CD4-positive, CD25-positive, alpha-beta regulatory T cell (primary cell): ENCODE data around the gene WNK3. TPM values are rescaled to one million over a fixed set of nuclear protein-coding genes. Genes with fewer than 3 reads are reported as not detected.
"Not testable (repeated sequence)": the region's sequence is repeated elsewhere in the genome, so short reads cannot be mapped to it uniquely, and the experiment has no call there.

Source experiments
- ATAC-seq, 2 donors: fragments of 150-1000 bp; cut with Tn5 transposase; one replicate each; pipeline ENCODE4 v1.10.0; 2021; ENCODE audit warnings: low read depth in 2 of 2, moderate number of reproducible peaks in 2 of 2, moderate library complexity in 1 of 2
- DNase-seq, 3 donors: peaks; one replicate each; pipeline versions ENCODE4 v3.0.0 to v3.0.0-alpha.2; 2012 to 2022; ENCODE audit warnings: mixed read lengths in 1 of 3
- H3K27ac ChIP-seq: one replicate; pipeline ENCODE4 v1.7.0; 2013; ENCODE audit warnings: mild to moderate bottlenecking, low read length; ENCODE audit not compliant: insufficient read depth, poor library complexity, severe bottlenecking
- H3K27me3 ChIP-seq: one replicate; pipeline ENCODE4 v1.7.0; 2013; ENCODE audit warnings: low read length; ENCODE audit not compliant: control insufficient read depth, insufficient read depth
- H3K36me3 ChIP-seq: one replicate; pipeline ENCODE4 v1.7.0; 2013; ENCODE audit warnings: mild to moderate bottlenecking, low read length, moderate library complexity; ENCODE audit not compliant: control insufficient read depth, insufficient read depth
- H3K4me1 ChIP-seq: 2 replicates; pipeline ENCODE4 v1.7.0; 2013; ENCODE audit warnings: mild to moderate bottlenecking, low read length; ENCODE audit not compliant: insufficient read depth, control insufficient read depth, poor library complexity, severe bottlenecking
- H3K4me3 ChIP-seq: one replicate; pipeline ENCODE4 v1.7.0; 2013; ENCODE audit warnings: low read depth, mild to moderate bottlenecking, low read length, moderate library complexity
- H3K9me3 ChIP-seq, 2 experiments: 1 replicate in 1 of 2; 2 replicates in 1 of 2; pipeline ENCODE4 v1.7.0; 2013; ENCODE audit warnings: low read length in 2 of 2, mild to moderate bottlenecking in 1 of 2, moderate library complexity in 1 of 2; ENCODE audit not compliant: control insufficient read depth in 2 of 2
- H3K27ac Mint-ChIP-seq, 3 donors: one replicate each; pipeline ENCODE4 v1.8.0; 2020 to 2022; ENCODE audit warnings: mild to moderate bottlenecking in 3 of 3, mixed read lengths in 3 of 3, moderate library complexity in 2 of 3
- H3K27me3 Mint-ChIP-seq: one replicate; pipeline ENCODE4 v1.8.0; 2022; ENCODE audit warnings: mild to moderate bottlenecking, mixed read lengths
- H3K36me3 Mint-ChIP-seq: one replicate; pipeline ENCODE4 v1.8.0; 2020; ENCODE audit warnings: mixed read lengths
- H3K4me1 Mint-ChIP-seq, 4 donors: one replicate each; pipeline ENCODE4 v1.8.0; 2020 to 2022; ENCODE audit warnings: mixed read lengths in 4 of 4, mild to moderate bottlenecking in 1 of 4
- H3K4me3 Mint-ChIP-seq, 4 donors: one replicate each; pipeline ENCODE4 v1.8.0; 2020 to 2022; ENCODE audit warnings: mild to moderate bottlenecking in 4 of 4, mixed read lengths in 4 of 4, moderate library complexity in 3 of 4
- H3K9me3 Mint-ChIP-seq, 7 donors: one replicate each; pipeline ENCODE4 v1.8.0; 2020 to 2022; ENCODE audit warnings: mixed read lengths in 7 of 7, mild to moderate bottlenecking in 3 of 7, moderate library complexity in 2 of 7
- polyA plus RNA-seq, 4 donors: library from polyadenylated mRNA; unstranded; fragments of 300-500 nt; fragmentation: Illumina TruSeq; gene quantifications; one replicate each; pipeline ENCODE4 v1.2.3, GENCODE V29; 2021
- total RNA-seq: library from RNA; stranded (reverse); gene quantifications from one replicate; pipeline ENCODE4 v1.2.3, GENCODE V29; 2022

WNK3 gene
- total RNA-seq (not detected), polyA plus RNA-seq (under 1 TPM in 1 of 4 donors, not detected in 3; 0.06 TPM)

DNA sequence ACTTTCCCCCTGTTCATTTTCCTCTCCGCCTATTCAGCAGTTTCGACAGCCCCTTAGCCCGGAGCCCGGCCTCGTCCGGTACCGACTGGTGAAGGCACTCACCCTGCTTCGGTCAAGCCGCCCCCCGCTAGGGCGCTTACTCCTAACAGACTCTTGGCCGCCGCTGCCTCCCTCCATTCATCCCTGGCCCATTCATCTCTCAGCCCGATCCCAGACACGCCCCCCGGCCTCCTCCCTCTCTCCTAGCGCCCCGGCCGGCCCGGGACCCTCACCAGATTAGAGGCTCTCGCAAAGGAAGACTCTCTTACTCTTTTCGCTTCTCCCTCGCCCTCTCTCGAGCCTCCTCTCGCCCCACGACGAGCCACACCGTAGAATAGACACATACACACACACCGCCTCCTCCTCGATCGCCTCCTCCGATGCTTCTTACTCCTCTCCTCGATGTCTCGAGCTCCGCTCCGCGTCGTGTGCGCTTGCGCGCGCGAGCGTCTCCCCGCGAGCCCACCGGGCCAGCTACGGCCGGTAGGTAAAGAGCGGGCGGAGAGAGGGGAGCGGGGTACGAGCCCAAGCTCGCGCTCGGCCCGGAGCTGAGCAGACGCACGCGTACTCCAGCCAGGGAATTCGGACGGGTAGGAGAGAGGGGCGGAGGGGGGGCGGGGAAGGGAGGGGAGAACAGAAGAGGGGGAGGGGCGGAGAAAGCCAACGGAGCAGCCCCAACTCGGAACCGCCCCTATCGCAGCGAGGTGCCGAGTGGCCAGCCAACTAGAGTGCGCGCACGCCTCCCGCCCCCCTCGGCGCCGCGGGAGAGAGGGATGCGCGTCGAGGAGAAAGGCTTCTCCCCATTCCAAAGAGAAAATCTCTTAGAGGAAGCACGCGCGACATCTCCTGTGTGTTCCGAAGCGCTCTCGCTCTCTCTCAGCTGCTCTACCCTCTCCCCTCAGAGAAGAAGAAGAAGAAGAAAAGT, at the start of gene WNK3:
Gene WNK3, minus strand, starts transcription at position 633 of the 964 bp plus-strand sequence.
- no peak within 1 kb of the TSS for H3K4me3 ChIP-seq

GRCh38 chrX:54407266-54407665, 49.4 kb upstream of the WNK3 start:
- Histone ChIP-seq H3K27ac (no peak overlapping the region), H3K4me1 (peaks cover 5% of the 10 kb centered on the region), H3K9me3 (no peaks in the 10 kb centered on the region), H3K27me3 (no peaks in the 10 kb centered on the region), H3K4me3 (no peak overlapping the region), H3K36me3 (no peaks in the 10 kb centered on the region)
- ATAC-seq: no peak
- no peak for DNase-seq
- peak overlapping the region in 1 of 4 donors; percentile 38 for H3K4me3 Mint-ChIP-seq
- H3K9me3 Mint-ChIP-seq: peaks cover 0 to 1% (median 0%) of the 10 kb centered on the region in 7 donors
- peaks cover 8% of the 10 kb centered on the region for H3K27me3 Mint-ChIP-seq
- no peak overlapping the region for H3K27ac Mint-ChIP-seq
- peaks cover 4 to 13% (median 6%) of the 10 kb centered on the region in 4 donors for H3K4me1 Mint-ChIP-seq
- H3K36me3 Mint-ChIP-seq: no peaks in the 10 kb centered on the region

More for the DNA sequence above, at the start of gene WNK3:
- Mint-ChIP-seq H3K36me3 (no peaks in the 10 kb centered on the region), H3K9me3 (peaks cover 0 to 5% (median 0%) of the 10 kb centered on the region in 7 donors), H3K27ac (no peak within 1 kb of the TSS), H3K4me1 (peaks cover 0 to 25% (median 13%) of the 10 kb centered on the region in 4 donors), H3K4me3 (peak within 1 kb of the TSS; percentile 25 to 91 (median 84)), H3K27me3 (peaks cover 49% of the 10 kb centered on the region)
- ATAC-seq (peak in 1 of 2 donors; percentile 31), DNase-seq (peak; percentile 2 to 23 (median 12))
- no peak within 1 kb of the TSS for H3K27ac ChIP-seq
- H3K4me1 ChIP-seq: peaks cover 8% of the 10 kb centered on the region
- peaks cover 0 to under 1% of the 10 kb centered on the region in 2 experiments for H3K9me3 ChIP-seq
- no peaks in the 10 kb centered on the region for H3K36me3 ChIP-seq
- H3K27me3 ChIP-seq: peaks cover 8% of the 10 kb centered on the region

DNA sequence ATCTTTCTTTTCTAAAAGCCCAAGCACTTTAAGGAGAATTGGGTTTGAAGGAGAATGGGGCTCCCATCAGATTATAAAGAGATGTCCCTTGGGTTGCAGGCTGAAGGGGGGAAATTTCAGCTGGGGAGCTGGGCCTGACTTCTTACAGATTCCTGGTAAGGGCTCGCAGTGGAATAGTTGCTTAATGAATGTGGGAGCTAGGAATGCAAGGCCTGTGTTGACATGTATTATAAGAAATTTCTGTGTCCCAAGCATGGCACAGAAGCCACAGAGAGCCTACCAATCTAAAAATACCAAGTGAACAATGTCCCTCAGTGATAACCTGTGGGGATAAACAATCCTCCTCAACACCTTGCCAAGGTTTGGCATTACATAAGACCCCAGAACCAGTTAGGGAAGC, 39.3 kb upstream of the WNK3 start:
- no peak for ATAC-seq
- no peaks in the 10 kb centered on the region for H3K27me3 Mint-ChIP-seq
- no peaks in the 10 kb centered on the region for H3K36me3 ChIP-seq
- H3K4me3 ChIP-seq: no peak overlapping the region
- no peak overlapping the region for H3K27ac ChIP-seq
- H3K27me3 ChIP-seq: no peaks in the 10 kb centered on the region
- no peaks in the 10 kb centered on the region for H3K36me3 Mint-ChIP-seq
- no peak overlapping the region for H3K27ac Mint-ChIP-seq
- H3K9me3 ChIP-seq: no peaks in the 10 kb centered on the region
- H3K4me3 Mint-ChIP-seq: no peak overlapping the region
- no peak for DNase-seq
- H3K9me3 Mint-ChIP-seq: peaks cover 0 to 3% (median 0%) of the 10 kb centered on the region in 7 donors
- no peaks in the 10 kb centered on the region for H3K4me1 ChIP-seq
- no peaks in the 10 kb centered on the region for H3K4me1 Mint-ChIP-seq

DNA sequence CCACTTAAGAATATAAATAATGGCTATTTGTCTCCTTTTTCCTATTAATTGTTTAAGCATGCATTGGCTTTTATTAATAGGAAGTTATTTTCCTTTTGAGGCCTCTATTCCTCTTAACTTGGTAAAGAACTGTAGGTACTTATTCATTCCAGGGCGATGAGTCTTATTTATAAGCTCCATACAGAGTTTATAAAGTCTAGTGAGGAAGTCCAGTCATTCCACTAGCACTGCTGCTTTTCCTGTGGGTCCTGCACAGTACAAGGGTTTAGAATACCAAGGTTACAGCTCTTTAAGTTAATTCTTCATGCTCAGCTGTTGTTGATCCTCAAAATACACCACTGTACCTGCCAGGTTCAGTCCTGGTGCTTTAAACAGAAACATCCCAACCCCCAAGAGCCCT, 28.5 kb upstream of the WNK3 start:
- ATAC-seq (no peak), DNase-seq (no peak)
- no peaks in the 10 kb centered on the region for H3K9me3 Mint-ChIP-seq
- Histone ChIP-seq H3K27ac (no peak overlapping the region), H3K4me3 (no peak overlapping the region), H3K4me1 (no peaks in the 10 kb centered on the region), H3K27me3 (no peaks in the 10 kb centered on the region), H3K9me3 (no peaks in the 10 kb centered on the region), H3K36me3 (no peaks in the 10 kb centered on the region)
- no peak overlapping the region for H3K4me3 Mint-ChIP-seq
- no peaks in the 10 kb centered on the region for H3K27me3 Mint-ChIP-seq
- H3K4me1 Mint-ChIP-seq: no peaks in the 10 kb centered on the region
- H3K27ac Mint-ChIP-seq: no peak overlapping the region
- H3K36me3 Mint-ChIP-seq: no peaks in the 10 kb centered on the region

GRCh38 chrX:54384661-54385060, 26.8 kb upstream of the WNK3 start:
- not testable (repeated sequence) for H3K36me3 Mint-ChIP-seq, H3K9me3 Mint-ChIP-seq, ATAC-seq

DNA sequence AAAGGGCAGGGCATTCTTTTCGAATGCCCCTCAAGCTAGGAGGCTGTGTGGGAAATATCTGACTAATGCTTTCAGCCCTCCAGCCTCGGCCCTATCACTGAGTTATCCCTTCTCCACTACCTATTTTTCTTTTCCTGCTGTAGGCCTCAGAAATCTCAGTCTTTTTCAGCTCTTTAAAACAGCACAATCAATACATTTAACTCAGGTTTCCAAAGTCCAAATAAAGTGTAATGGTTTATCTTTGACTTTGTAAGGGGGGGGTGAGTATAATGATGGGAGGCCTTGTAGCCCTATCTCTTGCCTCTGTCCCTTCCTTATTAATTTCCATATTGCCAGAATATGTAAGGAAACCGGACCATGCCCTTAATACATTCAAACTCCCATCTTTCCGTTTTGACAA, 1.6 kb upstream of the WNK3 start:
- ATAC-seq (no peak), DNase-seq (no peak)
- Mint-ChIP-seq H3K36me3 (no peaks in the 10 kb centered on the region), H3K27me3 (peaks cover 54% of the 10 kb centered on the region), H3K4me3 (peak overlapping the region; percentile 4 to 91 (median 56)), H3K4me1 (peaks cover 0 to 25% (median 13%) of the 10 kb centered on the region in 4 donors), H3K9me3 (peaks cover 0 to 5% (median 0%) of the 10 kb centered on the region in 7 donors), H3K27ac (no peak overlapping the region)
- Histone ChIP-seq H3K9me3 (no peaks in the 10 kb centered on the region), H3K27me3 (peaks cover 8% of the 10 kb centered on the region), H3K4me3 (no peak overlapping the region), H3K27ac (no peak overlapping the region), H3K4me1 (peaks cover 8% of the 10 kb centered on the region), H3K36me3 (no peaks in the 10 kb centered on the region)

More at GRCh38 chrX:54384661-54385060, 26.8 kb upstream of the WNK3 start:
- H3K27me3 Mint-ChIP-seq, H3K27ac Mint-ChIP-seq, H3K27ac ChIP-seq, H3K36me3 ChIP-seq, DNase-seq, H3K4me1 Mint-ChIP-seq, H3K4me3 ChIP-seq, H3K27me3 ChIP-seq, H3K4me3 Mint-ChIP-seq, H3K4me1 ChIP-seq, H3K9me3 ChIP-seq: not testable (repeated sequence)

GRCh38 chrX:54358424-54359211, 772 bp upstream of the WNK3 start:
- peak overlapping the region; percentile 25 to 91 (median 84) for H3K4me3 Mint-ChIP-seq
- H3K27ac ChIP-seq: no peak overlapping the region
- peak overlapping the region; percentile 13 for H3K4me3 ChIP-seq
- no peaks in the 10 kb centered on the region for H3K36me3 Mint-ChIP-seq
- H3K27ac Mint-ChIP-seq: no peak overlapping the region
- no peaks in the 10 kb centered on the region for H3K36me3 ChIP-seq
- H3K27me3 ChIP-seq: peaks cover 8% of the 10 kb centered on the region
- ATAC-seq (no peak), DNase-seq (peak; percentile 1 to 30 (median 14))
- H3K9me3 ChIP-seq: no peaks in the 10 kb centered on the region
- peaks cover 54% of the 10 kb centered on the region for H3K27me3 Mint-ChIP-seq
- H3K9me3 Mint-ChIP-seq: peaks cover 0 to 5% (median 0%) of the 10 kb centered on the region in 7 donors
- peaks cover 8% of the 10 kb centered on the region for H3K4me1 ChIP-seq
- peaks cover 0 to 25% (median 13%) of the 10 kb centered on the region in 4 donors for H3K4me1 Mint-ChIP-seq
